Tongue (tissue), 2 donors: ENCODE data around the gene COX8A. TPM values are rescaled to one million over a fixed set of nuclear protein-coding genes. Genes with fewer than 3 reads are reported as not detected.

Experiments used
- DNase-seq: peaks from one replicate; pipeline ENCODE4 v3.0.0-alpha.2; 2015
- total RNA-seq: library from RNA; depleted of rRNA; stranded (reverse); fragments of >200 nt; gene quantifications from one replicate; pipeline ENCODE4 v1.2.3, GENCODE V29; 2014

COX8A gene
- total RNA-seq, 1 donor from 2014 or later = 544 TPM

- no peak for DNase-seq
These were observed 29.6 kb downstream of the COX8A start for GRCh38 chr11:64003807-64004589.

- DNase-seq = no peak
These were observed 30.2 kb downstream of the COX8A start for GRCh38 chr11:64004590-64004984.

- DNase-seq = no peak
These were observed 31.3 kb downstream of the COX8A start for GRCh38 chr11:64005691-64006090.

GRCh38 chr11:64006398-64006797 is 32.0 kb downstream of the COX8A start:
- peak; percentile 61 for DNase-seq

GRCh38 chr11:64007160-64007628 is 32.8 kb downstream of the COX8A start:
- DNase-seq = peak; percentile 58

GRCh38 chr11:64007629-64008282 is 33.3 kb downstream of the COX8A start:
- peak; percentile 73 for DNase-seq

- no peak for DNase-seq
These were observed 34.0 kb downstream of the COX8A start for GRCh38 chr11:64008283-64008913.

GRCh38 chr11:64008914-64009633 is 34.7 kb downstream of the COX8A start:
- no peak for DNase-seq

GRCh38 chr11:64009710-64010109 is 35.3 kb downstream of the COX8A start:
- DNase-seq = no peak

- no peak for DNase-seq
These were observed 36.4 kb downstream of the COX8A start for GRCh38 chr11:64010783-64011182.

GRCh38 chr11:64011371-64011770 is 37.0 kb downstream of the COX8A start:
- no peak for DNase-seq

- DNase-seq = no peak
These were observed 38.9 kb downstream of the COX8A start for GRCh38 chr11:64013141-64013896.

GRCh38 chr11:64014356-64014755 is 39.9 kb downstream of the COX8A start:
- DNase-seq = no peak

GRCh38 chr11:64015510-64015909 is 41.1 kb downstream of the COX8A start:
- DNase-seq = no peak

GRCh38 chr11:64015935-64016845 is 41.8 kb downstream of the COX8A start:
- no peak for DNase-seq

GRCh38 chr11:64017945-64018224 is 43.5 kb downstream of the COX8A start:
- no peak for DNase-seq

GRCh38 chr11:64018310-64018709 is 43.9 kb downstream of the COX8A start:
- no peak for DNase-seq

- no peak for DNase-seq
These were observed 45.0 kb downstream of the COX8A start for GRCh38 chr11:64019106-64020037.

GRCh38 chr11:64020976-64021756 is 46.7 kb downstream of the COX8A start:
- no peak for DNase-seq
